Stromal cell of bone marrow (primary cell): ENCODE measurements around the gene HOXD4.
A peak's percentile ranks its signal among the peaks of the same experiment; 100 is the strongest.

Experiments
- DNase-seq: peaks from one replicate; pipeline ENCODE4 v3.0.0-alpha.2; 2012; ENCODE audit warnings: low read depth

The HOXD4 gene

DNA sequence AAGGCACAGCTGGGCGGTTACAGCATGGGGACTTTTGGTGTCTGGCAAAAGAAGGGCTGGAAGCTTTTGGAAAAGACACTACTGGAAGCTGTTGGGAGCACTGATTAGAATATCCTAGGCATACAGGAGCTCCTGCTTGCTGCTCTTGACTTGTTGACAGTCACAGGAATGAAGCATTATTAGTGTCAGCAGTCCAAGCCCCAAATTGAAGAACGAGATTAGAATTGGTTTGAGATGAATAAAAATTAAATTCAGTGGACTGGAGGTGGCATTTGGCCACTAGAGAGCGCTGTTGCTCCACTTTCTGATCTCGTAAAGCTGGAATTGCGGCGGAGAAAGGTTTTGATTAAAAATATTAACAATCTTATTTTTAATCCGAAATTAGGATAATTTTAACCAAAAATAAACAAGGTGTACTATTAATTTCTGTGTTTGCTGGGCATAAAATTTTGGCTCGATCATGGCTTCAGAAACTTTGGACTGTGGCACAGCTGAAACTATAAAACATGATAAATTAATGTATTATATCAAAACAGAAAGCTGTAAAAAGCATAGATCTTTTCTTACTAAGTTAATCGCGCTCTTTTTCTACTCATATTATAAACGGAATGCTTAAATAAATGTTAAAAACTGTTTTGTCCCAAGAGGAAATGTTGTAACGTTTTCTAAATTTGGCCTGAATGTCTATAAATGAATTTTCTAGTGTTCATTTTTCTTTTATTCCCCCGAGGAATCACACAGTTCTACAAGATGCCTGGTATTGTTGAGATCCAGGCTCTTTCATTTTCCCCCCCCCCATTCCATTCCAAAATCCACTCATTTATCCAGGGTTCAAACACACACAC is 24.2 kb upstream of the HOXD4 start:
- no peak for DNase-seq

DNA sequence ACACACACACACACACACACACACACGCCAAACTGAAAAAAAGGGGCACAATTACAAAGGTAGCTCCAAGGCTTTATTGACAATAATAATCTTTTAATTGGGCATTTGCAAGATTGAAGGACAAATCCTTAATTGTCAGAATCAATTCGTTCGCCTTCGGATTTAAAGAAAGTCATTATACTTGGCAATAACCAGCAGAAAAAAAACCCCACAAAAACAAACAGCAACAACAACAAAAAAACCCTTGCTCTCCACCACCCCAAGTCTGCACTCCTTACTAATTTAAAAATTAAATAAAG is 23.6 kb upstream of the HOXD4 start:
- DNase-seq, result no peak

DNA sequence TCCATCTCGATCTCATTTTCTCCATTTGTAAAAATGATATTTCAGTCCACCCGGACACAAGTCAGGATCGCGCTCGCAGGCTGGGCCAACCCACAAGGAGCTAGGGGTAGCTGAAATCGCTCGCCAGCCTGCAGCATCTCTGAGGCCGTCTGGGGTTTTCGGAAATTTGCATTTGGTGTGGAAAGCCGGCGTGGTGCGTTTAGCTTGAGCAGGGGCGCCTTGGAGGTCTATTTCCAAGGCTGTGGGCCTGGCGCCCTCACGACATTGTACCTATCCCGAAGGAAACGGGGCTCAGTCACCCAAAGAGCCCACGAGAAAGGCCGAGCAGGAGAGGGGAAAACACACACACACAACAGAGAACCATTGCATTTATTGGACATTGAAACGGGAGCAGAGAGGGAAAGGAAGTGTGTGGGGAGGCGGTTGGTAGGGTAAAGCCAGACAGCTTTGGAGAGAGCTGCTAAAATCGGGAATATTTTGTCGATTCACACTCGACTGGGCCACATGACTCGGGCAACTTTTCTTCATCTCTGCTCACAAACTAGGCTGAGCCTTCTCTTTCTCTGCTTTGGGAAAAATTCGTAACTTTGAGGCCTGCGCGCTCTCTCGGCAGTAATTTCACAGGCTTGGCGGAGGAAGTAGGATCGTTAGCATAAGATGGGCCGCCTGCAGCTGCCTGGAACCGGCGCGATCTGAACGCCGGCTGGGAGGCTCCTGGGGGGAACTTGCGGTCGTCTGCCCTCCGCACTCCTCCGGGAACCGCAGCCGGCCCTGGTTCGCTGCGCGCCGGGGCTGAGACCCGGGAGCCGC is 23.0 kb upstream of the HOXD4 start:
- DNase-seq, result no peak

DNA sequence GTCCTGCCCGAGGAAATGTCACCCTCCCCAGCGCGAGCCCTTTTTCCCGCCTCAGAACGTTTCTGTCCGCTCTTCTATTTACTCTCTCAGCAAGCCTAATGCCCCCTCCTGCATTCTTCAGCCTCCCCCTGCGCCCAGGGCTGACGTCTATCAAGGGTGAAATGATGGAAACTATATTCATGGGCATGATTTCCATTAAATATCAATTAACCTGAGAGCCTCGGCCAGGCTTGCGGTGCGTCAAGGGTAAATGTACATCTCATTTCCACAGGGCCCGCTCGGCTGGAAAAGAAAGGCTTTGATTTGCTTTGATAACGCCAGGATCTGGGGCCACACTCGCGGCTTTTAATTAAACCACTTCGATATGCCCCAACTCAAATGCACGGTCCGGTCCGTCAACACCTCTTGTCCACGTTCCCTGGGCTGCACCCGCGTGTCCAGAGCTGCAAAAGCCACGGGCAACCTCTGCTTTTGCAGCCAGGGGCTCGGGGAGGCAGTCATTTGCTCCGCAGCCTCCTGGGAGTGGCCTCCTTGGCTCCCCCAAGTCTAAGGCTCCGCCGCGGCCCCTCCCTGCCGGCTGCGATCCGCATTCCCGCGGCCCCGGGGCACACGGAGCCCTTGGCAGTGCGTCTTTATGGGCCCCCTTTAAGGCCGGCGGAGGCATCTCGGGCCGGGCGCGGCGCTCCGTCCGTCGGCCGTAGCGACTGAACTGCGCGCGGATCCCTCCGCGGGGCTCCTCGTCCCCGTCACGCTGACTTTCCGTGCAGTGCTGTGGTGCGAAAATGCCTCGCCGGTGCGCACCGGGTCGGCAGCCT is 22.2 kb upstream of the HOXD4 start, which contains the start of gene HOXD8:
TSS of gene HOXD8 (plus strand) at position 724 of the 815 bp plus-strand sequence. CDS start 662 bp downstream, outside the sequence.
- peak; percentile 73 for DNase-seq

DNA sequence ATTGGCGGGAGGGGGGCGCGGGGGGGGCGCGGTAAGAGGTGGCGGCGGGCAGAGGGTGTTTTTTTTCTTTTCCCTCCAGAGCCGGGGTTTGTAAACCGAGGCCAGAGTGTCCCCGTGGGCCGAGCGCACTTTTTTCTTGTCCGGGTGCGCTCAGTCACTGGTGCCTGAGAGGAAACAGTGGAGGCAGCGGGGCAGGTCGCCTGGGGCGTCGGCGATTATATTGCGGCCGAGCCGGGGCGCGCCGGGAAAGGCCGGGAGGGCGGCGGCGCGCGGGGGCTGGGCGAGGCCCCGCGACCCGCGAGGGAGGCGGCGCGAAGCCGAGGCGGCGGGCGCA is 21.6 kb upstream of the HOXD4 start:
- no peak for DNase-seq

DNA sequence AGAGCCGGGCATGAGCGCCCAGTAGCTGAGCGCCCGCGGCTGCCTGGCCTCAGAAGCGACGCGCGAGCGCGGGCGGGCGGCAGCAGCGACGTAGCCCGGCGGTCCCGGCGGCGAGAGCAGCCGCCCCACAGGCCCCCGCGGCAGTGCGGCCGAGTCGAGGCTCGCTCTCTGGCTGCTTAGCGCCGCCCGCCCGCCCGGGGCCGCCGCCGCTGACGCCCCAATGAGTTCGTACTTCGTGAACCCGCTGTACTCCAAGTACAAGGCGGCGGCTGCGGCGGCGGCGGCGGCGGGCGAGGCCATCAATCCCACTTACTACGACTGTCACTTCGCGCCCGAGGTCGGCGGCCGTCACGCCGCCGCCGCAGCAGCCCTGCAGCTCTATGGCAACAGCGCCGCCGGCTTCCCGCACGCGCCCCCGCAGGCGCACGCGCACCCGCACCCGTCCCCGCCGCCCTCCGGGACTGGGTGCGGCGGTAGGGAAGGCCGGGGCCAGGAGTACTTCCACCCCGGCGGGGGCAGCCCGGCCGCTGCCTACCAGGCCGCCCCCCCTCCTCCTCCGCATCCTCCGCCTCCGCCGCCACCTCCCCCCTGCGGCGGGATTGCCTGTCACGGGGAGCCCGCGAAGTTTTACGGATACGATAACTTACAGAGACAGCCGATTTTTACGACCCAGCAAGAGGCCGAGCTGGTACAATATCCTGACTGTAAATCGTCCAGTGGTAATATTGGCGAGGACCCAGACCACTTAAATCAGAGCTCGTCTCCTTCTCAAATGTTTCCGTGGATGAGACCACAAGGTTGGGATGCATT is 21.0 kb upstream of the HOXD4 start:
- no peak for DNase-seq

DNA sequence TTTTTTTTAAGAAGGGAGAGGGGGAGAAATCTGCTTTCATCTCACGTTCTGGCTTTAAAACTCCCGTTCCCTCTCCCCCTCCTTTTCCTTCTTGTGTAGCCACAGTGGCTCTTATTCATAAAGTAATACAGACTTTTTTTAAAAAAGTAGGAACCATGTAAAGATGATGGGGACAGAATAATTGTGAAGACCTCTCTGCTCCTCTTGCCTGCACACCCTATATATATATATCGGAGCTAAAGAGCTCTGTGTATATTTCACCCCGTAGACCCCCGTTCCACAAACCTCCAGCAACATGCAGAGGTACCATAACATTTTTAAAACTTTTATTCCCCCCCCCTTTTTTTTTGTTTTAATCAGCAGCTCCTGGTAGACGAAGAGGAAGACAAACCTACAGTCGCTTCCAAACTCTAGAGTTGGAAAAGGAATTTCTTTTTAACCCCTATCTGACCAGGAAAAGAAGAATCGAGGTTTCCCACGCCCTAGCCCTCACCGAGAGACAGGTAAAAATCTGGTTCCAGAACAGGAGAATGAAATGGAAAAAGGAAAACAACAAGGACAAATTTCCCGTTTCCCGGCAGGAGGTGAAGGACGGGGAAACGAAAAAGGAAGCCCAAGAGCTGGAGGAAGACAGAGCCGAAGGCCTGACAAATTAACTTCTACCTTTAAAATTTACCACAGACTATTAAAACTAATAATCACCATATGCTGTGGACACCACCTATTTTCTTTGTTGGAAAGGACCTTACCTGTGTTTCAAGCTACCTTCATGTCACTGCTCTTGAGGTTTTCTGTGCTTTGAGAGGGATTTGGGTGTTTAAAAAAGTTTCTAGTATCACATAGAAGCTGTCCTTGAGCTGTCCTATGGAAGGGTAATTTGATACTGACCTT is 20.1 kb upstream of the HOXD4 start:
- no peak for DNase-seq

DNA sequence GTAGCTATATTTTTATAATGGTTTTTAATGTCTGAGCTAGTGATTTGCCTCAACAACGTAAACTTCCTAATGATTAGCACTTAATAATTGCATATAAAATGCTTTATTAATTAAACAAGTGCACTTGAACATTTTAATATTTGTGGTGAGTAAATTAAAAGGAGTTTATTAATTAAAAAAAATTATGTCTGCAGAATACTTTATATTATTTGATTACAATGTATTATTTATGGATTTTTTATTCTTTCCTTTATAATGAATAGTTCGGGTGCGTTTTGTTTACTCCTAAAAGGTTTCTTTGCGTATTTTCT is 19.5 kb upstream of the HOXD4 start:
- DNase-seq, result no peak

DNA sequence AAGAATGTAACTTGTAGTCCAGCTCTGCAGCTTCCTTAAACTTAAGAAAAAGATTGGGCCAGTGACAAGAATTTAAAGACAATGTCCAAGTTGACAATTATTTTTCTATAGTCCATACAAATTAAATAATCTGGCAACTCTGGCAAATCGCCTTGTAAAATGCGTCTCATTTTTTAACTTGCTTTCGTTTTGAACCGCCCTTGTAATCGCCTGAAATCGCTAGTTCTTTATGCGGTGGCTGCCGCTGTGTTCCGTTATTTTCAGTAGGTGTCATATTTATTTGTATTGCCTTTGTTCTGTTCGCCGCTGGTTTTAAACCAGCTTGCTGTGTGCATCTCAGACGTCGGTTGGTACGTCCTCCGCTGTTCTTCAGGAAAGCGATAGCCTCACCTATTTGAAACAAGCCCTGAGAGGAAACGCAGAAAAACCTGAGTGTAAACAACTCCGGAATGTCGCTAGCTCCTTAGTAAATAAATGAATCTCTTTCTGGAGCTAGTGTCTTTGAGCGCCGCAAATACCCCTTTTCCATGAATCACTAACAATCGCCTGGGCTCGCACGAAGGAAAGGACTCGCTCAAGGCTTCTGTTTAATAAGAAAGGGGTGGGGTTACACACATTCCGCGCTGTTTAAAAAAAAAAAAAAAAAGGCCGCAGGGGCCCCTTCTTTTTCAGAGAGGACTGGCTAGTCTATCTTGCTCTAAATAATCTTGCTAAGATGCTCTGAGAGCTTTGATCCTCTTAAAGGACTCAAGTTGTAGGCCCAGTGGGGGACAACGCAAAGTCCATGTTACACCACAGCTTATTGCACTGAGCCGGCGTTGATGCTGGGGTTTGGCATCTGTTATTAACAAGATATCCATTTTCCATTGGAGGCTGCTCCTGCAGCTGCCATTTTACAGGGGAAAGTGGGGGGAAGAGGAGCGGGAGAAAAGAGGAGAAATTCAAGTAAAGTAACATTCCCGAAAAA is 18.9 kb upstream of the HOXD4 start:
- no peak for DNase-seq

DNA sequence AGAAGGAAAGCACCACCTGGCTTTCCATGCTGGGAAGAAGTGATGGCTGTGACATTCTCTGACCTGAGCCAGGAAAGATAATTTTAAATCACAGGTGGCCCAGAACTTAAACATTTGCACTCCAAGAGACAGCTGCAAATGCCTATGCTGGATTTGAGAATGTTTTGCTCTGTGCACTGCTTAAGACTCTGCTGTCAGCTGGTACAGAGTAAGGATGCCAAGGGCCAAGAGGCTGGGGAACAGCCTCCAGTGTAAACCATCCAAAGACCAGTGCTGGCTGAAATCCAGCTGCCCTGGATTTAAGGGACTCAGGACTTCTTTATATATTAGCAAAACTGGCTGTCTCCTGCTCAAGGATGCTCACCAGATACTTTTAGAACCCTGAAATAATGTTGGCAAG is 18.0 kb upstream of the HOXD4 start:
- DNase-seq, result no peak

DNA sequence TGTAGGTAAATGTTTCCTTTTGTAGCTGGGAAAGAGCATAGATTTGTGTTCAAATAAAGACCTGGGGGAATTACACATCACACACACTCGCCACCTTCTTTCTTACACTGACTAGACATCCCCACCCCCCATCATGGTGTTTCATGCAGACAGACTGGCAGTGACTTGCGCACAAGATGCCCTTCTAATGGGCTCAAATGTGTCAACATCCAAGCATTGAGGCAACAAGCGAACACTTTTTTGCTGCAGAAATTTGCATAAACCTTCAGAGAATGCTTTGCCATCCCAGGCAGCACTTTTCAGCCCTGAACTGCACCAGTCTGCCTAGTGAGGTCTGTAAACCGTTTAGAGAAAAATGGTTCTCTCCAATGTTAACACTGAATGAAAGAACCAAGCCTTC is 17.3 kb upstream of the HOXD4 start:
- no peak for DNase-seq

DNA sequence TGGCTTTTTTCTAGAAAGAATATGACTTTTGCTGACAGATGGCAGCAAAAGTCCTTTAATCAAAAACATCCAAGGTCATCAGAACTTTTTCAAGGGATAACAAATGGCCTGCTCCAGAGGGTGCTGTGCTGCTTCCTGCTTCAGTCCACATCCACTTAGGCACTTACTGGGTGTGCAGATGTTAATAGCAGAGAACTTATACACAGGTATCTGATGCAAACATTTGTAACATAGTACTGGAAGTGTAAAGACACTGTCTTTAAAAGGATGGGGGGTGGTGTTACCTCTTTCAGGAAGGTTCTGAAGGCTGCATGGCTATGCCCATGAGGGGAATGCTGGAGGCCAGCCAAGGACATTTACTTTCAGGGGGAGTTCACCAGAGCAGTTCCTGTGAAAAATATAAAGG is 16.3 kb upstream of the HOXD4 start:
- no peak for DNase-seq

DNA sequence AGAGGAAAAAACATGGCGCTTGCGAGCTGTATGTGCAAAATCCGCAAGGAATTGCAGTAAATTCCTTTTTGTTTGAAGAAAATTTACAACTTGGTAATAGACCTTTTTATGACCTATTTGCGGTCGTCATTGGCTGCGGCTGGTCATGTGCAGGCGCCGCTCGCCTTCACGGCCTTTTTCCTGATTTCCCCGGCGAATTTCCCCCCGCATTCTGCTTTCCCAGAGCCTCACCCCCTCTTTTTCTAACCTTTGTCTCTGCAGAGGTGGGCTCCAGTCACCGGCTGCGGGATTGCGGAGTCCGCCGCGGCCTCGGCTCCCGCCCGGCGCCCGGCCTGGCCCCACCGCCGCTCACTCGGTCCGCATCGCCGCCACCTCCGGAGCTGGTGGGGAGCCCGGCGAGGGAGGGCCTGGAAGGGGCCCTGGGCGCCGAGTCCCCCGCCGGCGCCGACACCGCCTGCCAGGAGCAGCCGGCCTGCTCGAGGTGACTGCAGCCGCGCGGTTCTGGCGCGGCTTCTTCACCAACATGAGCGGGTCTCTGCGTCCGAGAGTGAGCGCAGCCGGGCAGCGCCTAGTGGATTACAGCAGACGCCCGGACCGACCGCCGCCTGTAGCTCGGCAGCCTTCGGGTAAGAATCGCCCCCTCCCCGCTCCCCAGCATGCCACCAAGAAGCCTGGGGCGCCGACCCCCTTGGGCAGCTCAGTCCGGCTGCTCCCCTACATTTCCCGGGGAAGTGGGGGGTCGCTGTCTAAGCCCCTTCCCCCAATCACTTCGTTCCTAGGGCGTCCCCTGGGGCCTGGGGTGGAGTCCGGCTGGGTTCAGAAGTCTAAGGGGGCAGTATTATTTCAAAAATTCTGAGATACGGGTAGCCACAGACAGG is 14.7 kb upstream of the HOXD4 start:
- DNase-seq, result no peak

DNA sequence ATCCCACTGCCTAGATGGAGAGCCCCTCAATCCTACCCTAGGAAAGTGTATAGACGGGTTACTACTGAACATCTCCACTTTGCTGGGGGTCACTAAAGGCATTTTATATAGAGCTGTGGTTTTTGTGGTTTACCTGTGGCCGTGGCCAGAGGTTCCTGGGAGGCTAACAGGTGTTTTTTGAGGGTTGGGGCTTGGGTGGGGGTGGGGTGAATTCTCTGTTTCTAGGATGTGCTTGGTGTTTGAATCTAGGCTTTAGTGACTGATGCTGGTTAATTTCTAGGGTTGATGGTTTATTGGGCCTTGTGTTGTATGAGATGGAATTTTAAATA is 14.1 kb upstream of the HOXD4 start:
- no peak for DNase-seq

DNA sequence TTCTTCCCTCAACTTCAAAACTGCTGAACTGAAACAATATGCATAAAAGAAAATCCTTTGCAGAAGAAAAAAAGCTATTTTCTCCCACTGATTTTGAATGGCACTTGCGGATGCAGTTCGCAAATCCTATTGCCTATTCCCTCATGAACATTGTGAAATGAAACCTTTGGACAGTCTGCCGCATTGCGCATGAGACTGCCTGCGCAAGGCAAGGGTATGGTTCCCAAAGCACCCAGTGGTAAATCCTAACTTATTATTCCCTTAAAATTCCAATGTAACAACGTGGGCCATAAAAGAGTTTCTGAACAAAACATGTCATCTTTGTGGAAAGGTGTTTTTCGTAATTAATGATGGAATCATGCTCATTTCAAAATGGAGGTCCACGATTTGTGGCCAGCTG is 13.4 kb upstream of the HOXD4 start:
- DNase-seq, result no peak

DNA sequence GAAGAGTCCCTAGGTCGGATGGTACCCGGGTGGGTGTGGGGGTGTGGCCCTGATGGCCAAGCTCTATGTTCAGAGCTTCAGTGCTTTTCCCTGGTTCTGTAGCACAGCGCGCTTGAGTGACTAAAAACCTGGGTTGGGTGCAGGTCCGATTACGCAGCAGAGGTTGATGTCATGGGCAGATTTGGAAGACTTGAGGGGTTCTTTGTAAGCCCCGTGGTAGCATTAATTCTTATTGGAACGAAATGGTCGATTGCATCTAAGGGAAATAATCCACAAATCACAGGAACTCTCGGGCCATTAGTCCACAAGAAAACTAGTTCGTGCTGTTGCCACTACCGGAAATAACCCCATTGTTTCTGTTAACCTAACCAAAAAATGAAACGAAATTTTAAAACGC is 12.8 kb upstream of the HOXD4 start:
- DNase-seq, result no peak

DNA sequence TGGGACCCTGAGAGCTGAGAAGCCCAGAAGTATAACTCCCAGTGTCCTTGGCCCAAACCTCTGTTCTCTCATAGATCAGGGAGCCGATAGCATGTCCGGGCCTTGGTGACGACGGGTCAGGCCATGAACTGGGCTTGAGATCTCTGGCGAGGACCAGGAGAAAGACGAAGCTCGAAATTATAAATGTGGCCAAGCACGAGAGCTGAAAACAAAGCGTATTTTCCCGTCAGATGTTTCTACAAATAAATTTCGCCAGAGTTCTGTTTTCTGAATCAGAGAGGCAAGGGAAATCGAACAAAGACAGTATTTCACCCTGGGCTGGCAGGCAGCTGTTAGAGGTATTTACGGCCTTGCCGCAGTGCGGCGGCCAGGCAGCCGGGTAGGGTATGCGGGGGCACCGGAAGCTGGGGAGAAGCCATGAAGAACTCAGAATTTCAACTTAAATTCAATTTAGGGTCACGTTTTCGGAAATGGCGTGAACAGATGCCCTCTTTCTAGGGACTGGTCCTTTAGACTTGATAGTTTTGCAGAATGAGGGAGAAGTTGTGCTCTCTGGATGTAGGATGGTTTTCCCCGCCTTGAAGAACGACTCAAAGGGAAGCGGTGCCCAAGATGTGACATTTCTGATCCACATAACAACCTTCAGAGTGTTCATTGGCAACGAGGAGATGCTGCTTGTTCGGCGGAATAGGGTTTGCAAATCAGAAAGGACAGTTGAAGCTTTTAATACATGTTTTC is 12.3 kb upstream of the HOXD4 start:
- no peak for DNase-seq
